ENCODE results near the gene DYNLRB1. TPM values are rescaled to one million over a fixed set of nuclear protein-coding genes. Genes with fewer than 3 reads are reported as not detected.

DYNLRB1 gene
- total RNA-seq, 1 donor from 2014 or later: 166 TPM

DNA sequence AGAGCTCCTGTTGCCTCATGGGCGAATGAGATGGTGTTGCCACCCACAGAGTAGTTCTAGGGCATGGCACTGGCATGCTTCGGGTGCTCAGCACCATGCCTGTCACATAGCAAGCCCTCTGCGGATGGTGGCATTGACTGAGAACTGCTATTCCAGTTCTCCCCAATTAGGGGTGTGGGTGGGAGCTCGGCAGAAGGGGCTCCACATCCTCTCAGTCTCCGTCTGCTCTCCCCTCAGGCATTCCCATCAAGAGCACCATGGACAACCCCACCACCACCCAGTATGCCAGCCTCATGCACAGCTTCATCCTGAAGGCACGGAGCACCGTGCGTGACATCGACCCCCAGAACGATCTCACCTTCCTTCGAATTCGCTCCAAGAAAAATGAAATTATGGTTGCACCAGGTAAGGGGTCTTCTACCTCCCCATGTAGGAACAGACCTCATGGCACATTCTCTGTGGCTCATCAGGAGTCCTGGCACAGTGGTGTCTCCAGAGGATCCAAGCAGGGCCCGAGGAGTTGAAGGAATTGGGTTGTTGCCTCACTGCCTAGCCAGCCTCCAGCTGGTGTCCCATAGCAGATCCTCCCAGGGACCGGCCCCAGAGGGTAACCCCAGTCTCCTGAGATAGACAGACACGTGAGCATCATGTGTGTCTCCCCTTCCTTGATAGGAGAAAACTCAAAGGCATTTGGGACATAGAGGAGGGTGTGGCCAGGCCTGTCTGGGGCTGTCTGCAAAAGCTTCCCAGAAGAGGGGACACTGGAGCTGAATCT is 18.4 kb downstream of the DYNLRB1 start:
- no peaks in the 10 kb centered on the region for H3K4me1 Mint-ChIP-seq (ENCODE audit: unreplicated experiment)
- H3K4me3 Mint-ChIP-seq (ENCODE audit: unreplicated experiment): no peak overlapping the region
- H3K36me3 Mint-ChIP-seq (ENCODE audit: unreplicated experiment): peaks cover 36% of the 10 kb centered on the region

DNA sequence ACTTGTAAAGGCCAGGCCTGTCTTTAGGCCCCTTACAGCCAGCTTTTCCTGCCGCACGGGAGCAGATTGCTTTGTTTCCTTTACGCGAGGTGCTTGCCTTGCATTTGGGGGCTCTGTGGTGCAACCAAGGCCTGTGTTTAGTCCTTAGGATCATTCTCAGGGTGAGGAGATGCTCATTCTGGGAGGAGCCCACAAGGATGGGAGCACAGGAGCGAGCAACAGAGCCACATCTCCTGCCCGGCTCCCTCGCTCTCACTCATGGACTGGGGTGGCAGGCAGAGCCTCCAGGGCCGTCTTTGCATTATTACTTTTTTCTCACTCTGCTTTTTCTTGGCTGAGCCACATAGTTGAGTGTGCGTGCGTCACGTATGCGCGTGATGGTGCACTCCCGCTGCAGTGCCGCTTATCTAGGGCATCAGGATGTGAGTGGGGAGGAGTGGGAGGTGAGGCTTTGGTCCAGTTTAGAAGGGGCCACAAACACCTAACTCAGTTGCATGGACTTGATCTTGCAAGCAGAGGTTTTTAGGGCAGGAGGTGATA is 19.1 kb downstream of the DYNLRB1 start:
- Mint-ChIP-seq H3K36me3 (ENCODE audit: unreplicated experiment) (peaks cover 39% of the 10 kb centered on the region), H3K27ac (ENCODE audit: unreplicated experiment) (no peak overlapping the region), H3K4me1 (ENCODE audit: unreplicated experiment) (no peaks in the 10 kb centered on the region), H3K4me3 (ENCODE audit: unreplicated experiment) (no peak overlapping the region), H3K27me3 (ENCODE audit: unreplicated experiment) (no peaks in the 10 kb centered on the region), H3K9me3 (ENCODE audit: unreplicated experiment) (no peaks in the 10 kb centered on the region)
- no peak for DNase-seq (ENCODE audit: extremely low spot score, unreplicated experiment)
- TF ChIP-seq, protein P1, sequence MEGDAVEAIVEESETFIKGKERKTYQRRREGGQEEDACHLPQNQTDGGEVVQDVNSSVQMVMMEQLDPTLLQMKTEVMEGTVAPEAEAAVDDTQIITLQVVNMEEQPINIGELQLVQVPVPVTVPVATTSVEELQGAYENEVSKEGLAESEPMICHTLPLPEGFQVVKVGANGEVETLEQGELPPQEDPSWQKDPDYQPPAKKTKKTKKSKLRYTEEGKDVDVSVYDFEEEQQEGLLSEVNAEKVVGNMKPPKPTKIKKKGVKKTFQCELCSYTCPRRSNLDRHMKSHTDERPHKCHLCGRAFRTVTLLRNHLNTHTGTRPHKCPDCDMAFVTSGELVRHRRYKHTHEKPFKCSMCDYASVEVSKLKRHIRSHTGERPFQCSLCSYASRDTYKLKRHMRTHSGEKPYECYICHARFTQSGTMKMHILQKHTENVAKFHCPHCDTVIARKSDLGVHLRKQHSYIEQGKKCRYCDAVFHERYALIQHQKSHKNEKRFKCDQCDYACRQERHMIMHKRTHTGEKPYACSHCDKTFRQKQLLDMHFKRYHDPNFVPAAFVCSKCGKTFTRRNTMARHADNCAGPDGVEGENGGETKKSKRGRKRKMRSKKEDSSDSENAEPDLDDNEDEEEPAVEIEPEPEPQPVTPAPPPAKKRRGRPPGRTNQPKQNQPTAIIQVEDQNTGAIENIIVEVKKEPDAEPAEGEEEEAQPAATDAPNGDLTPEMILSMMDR (IDR thresholded peaks at IDR 0.05): no peak

More for the DNA sequence above, 18.4 kb downstream of the DYNLRB1 start:
- Mint-ChIP-seq H3K27me3 (ENCODE audit: unreplicated experiment) (no peaks in the 10 kb centered on the region), H3K27ac (ENCODE audit: unreplicated experiment) (no peak overlapping the region), H3K9me3 (ENCODE audit: unreplicated experiment) (no peaks in the 10 kb centered on the region)
- TF ChIP-seq, protein P1 (IDR thresholded peaks at IDR 0.05): no peak
- no peak for DNase-seq (ENCODE audit: extremely low spot score, unreplicated experiment)

DNA sequence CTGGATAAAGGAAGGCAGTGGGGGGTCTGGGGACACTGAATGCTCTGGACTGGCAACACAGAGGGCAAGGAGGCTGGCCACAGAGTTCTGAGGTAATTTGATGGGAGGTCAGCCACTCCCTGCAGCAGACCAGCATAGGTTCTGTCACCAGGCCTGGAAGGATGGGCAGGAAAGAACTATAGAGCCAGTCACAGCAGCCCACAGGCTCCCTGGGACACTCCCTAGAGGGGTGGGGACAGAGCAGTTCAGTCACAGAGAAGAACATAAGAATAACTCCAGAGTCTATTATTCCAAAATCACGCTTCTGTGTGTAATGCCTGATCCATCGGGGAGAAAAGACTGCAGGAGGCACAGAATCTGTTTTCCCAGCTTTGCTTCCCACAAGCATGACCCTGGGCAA is 19.6 kb downstream of the DYNLRB1 start:
- TF ChIP-seq, protein P1 (IDR thresholded peaks at IDR 0.05): no peak
- H3K4me3 Mint-ChIP-seq (ENCODE audit: unreplicated experiment): no peak overlapping the region
- H3K36me3 Mint-ChIP-seq (ENCODE audit: unreplicated experiment): peaks cover 44% of the 10 kb centered on the region
- DNase-seq (ENCODE audit: extremely low spot score, unreplicated experiment): no peak
- no peak overlapping the region for H3K27ac Mint-ChIP-seq (ENCODE audit: unreplicated experiment)
- H3K4me1 Mint-ChIP-seq (ENCODE audit: unreplicated experiment): no peaks in the 10 kb centered on the region
- no peaks in the 10 kb centered on the region for H3K27me3 Mint-ChIP-seq (ENCODE audit: unreplicated experiment)
- H3K9me3 Mint-ChIP-seq (ENCODE audit: unreplicated experiment): no peaks in the 10 kb centered on the region

DNA sequence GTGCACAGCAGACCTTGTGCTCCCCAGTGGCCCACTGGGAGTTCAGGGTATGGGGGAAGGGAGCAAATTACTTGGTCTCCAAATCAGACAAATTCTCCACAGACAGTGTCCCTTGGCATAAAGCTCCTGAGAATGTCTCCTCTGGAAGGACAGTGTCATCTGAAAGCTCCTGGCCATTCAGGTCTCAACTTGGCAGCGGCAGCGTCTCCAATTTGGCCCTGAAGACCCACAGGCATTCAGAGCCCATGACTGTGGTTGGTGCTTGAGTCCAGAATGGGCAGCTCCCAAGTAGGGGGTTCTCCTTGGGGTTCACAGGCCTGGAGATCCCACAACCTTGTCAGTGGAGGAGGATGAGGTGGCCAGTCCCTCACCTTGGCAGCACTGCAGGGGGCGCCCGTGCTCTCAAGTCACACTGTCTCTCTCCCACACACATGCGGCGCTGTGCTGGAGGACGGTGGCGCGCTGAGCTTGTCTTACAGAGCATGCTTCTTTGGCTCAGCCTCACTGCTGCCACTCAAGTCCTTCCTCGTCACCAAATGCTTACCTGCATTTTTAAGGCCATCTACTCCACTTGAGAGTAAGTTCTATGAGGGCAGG is 20.7 kb downstream of the DYNLRB1 start:
- no peak for DNase-seq (ENCODE audit: extremely low spot score, unreplicated experiment)
- TF ChIP-seq, protein P1 (IDR thresholded peaks at IDR 0.05): no peak
- no peaks in the 10 kb centered on the region for H3K4me1 Mint-ChIP-seq (ENCODE audit: unreplicated experiment)
- H3K27me3 Mint-ChIP-seq (ENCODE audit: unreplicated experiment): no peaks in the 10 kb centered on the region
- H3K36me3 Mint-ChIP-seq (ENCODE audit: unreplicated experiment): peaks cover 45% of the 10 kb centered on the region
- no peaks in the 10 kb centered on the region for H3K9me3 Mint-ChIP-seq (ENCODE audit: unreplicated experiment)
- no peak overlapping the region for H3K27ac Mint-ChIP-seq (ENCODE audit: unreplicated experiment)
- no peak overlapping the region for H3K4me3 Mint-ChIP-seq (ENCODE audit: unreplicated experiment)

DNA sequence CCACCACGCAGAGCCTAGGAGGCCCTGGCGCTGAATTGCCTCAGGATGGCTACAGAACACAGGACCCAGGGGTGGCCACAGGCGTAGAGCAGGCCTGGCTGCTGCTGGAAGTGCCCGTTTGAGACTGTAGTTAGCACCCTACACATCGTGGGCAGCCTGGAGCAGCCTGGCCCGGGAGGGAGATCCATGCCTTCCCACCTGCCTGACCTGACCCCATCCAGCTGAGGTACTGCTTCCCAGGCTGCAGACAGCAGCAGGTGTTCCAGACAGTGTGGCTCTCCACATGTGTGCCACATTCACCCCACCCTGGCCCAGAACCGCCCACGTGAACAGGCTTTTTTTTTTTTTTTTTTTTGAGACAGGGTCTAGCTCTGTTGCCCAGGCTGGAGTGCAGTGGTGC is 21.4 kb downstream of the DYNLRB1 start:
- DNase-seq (ENCODE audit: extremely low spot score, unreplicated experiment): no peak
- no peaks in the 10 kb centered on the region for H3K4me1 Mint-ChIP-seq (ENCODE audit: unreplicated experiment)
- TF ChIP-seq, protein P1 (IDR thresholded peaks at IDR 0.05): no peak
- H3K36me3 Mint-ChIP-seq (ENCODE audit: unreplicated experiment): peaks cover 45% of the 10 kb centered on the region
- H3K27ac Mint-ChIP-seq (ENCODE audit: unreplicated experiment): no peak overlapping the region
- no peaks in the 10 kb centered on the region for H3K9me3 Mint-ChIP-seq (ENCODE audit: unreplicated experiment)
- H3K27me3 Mint-ChIP-seq (ENCODE audit: unreplicated experiment): no peaks in the 10 kb centered on the region
- H3K4me3 Mint-ChIP-seq (ENCODE audit: unreplicated experiment): no peak overlapping the region

Measured in osteocyte (in vitro differentiated cells).